GM21619 (cell line): ENCODE data around the gene BDNF.
"Not testable (repeated sequence)": the region's sequence is repeated elsewhere in the genome, so short reads cannot be mapped to it uniquely, and the experiment has no call there.

Experiments
- ATAC-seq: cut with Tn5 transposase; IDR thresholded peaks from one replicate; pipeline ENCODE4 v1.9.1; 2021; ENCODE audit not compliant: unreplicated experiment

The BDNF gene

DNA sequence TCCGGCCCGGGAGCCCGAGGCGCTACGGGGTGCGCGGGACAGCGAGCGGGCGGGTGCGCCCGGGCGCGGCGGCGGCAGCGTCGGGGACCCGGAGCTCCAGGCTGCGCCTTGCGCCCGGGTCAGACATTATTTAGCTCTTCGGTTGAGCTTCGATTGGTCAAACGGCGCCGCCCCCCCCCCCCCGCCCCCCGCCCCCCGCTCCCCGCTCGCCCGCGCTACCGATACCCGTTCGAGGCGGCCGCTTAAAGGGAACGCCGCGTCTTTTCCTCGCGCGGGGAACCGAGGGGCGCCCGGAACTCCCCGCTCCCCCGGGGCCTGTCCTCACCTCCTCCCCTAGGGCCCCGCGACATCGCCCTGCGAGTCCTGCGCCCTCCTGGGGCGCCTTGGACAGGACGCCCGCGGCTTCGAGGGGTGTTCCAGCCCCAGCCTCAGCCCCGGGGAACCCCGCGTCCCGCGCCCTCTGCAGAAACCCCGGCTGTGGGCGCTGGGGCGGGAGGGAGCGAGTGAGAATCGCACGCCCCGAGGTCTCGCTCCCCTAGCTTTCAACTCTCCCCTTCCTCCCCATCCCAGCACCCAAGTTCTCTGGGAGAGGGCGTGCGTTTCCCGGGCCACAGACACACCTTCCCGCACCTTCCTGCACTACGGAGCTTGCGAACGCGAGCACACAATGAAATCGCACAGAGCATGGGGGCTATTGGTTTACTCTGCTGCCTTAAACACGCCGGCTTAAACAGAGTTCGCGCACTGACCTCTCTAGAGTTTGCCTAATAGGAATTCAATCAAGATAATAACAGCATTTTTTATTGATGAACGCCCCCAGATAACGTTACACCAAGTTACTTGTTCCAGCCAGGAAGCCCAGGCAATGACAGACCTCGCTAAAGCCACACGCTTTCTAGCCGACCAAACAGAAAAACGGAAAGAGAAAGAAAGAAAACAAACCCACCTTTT is at the start of gene BDNF:
TSS of gene BDNF (minus strand) at position 105 of the 951 bp plus-strand sequence. CDS start 41,891 bp downstream, outside the sequence.
- peak; percentile 35 for ATAC-seq

DNA sequence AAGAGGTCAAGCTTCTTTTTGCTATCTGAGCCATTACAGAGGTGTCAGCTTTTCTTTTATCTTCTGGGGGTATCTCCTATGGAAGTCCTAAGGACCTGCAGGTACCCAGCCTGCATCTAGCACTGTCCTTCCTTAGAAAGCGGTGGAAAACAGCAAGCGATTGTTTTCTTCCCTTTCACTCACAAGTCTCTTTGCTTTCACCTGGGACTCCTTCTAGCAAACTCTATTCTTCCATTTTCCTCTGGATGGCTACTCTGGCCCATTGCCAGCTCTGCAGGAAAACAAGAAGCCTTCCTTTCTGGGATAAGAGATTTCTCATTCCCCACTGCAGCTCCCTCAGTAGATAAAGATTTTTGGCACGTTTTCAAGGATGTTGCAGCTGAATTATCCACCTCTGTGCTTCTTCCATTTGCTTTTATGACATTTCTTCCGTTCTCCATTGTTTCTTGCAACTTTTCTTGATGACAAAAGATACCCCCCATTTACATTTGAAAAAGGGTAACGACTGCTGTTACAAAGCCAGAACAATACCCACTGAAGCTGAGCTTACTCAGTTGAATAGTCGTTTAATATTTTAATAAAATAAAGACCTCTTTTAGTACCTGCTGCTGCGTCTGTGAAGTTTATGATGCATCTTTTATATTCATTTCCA is 40.2 kb upstream of the BDNF start:
- ATAC-seq, result no peak

DNA sequence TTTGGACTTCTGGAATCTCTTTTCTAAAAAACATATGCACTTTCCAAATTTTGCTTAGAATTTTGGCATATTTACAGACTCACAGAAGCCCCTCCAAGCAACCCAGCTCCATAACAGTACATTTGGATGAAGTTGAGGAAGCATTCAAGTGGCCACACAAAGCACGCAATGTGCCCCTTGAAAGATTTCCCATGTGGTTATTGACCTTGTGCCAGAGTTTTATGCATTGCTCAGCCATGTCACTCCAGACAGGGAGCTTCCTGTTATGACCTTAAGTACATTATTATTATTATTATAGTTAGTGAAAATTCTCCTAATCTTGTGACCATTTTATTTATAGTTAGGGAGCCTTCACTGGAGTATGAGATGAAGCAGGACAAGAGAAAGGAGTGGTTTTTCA is 35.0 kb upstream of the BDNF start:
- no peak for ATAC-seq

DNA sequence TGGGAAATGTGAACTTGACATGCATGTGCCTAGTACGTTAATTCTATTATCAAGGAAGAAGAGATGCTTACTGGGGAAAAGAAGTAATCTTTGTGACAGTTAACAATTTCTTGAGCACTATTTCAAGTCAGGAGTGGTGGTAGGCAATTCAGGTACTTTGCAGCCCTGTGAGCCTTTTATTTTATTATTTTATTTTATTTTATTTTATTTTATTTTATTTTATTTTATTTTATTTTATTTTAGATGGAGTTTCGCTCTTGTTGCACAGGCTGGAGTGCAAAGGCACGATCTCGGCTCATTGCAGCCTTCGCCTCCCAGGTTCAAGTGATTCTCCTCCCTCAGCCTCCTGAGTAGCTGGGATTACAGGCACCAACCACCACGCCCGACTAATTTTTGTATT is 31.5 kb upstream of the BDNF start:
- ATAC-seq, result not testable (repeated sequence)

DNA sequence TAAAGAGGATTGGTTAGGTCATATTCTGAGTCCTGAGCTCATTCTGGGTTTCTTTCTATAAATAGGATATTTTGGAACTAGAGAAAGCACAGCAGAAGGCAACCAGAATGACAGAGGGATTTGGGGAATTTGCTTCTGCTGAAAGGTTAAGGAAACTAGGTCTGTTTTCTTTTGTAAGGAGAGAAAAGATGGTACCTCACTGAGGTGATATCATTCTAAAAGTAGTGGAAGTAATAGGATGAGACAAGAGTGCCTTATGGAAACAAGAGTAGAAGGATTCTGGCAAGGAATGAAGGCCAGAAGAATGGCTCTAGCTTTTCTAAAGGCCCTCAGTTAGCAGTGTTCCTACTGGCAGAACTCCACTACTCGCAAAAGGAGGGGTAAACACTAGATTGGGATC is 26.7 kb upstream of the BDNF start:
- ATAC-seq, result no peak

DNA sequence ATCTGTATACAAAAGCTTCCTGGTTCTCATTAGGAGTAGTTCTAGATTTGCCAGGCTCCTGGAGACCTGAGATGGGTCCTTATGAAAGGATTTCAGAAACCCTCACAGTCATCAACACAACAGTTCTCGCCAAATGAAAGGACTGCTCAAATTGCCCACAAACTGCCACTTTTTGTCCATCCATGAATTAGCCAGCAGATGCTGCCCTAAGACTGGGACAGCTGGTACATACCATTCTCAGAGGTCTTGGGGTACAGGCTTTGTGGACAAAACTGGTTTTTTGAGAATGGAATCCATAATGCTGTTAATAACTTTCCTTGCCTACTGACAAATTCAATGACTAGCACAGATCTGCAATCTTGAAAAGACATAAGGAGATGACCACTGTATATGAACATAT is 23.4 kb upstream of the BDNF start:
- no peak for ATAC-seq

DNA sequence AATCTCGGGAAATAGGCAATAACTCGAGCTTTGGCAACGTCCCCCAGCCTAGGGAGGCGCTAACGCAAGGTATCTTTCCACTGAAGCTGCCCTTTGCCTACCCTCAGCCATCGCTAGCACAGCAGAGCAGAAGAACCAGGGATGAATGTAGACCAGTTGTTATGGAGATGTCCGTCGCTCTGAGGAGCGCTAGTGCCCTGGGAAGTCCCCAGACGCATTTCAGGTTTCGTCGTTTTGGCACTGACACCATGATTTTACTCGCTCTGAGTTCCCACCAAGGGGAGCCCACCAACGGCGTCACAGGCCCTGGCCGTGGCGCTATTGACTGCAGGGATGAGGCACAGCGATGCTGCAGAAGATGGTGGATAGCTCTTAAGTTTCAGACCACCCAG is 22.7 kb upstream of the BDNF start:
- ATAC-seq, result no peak

DNA sequence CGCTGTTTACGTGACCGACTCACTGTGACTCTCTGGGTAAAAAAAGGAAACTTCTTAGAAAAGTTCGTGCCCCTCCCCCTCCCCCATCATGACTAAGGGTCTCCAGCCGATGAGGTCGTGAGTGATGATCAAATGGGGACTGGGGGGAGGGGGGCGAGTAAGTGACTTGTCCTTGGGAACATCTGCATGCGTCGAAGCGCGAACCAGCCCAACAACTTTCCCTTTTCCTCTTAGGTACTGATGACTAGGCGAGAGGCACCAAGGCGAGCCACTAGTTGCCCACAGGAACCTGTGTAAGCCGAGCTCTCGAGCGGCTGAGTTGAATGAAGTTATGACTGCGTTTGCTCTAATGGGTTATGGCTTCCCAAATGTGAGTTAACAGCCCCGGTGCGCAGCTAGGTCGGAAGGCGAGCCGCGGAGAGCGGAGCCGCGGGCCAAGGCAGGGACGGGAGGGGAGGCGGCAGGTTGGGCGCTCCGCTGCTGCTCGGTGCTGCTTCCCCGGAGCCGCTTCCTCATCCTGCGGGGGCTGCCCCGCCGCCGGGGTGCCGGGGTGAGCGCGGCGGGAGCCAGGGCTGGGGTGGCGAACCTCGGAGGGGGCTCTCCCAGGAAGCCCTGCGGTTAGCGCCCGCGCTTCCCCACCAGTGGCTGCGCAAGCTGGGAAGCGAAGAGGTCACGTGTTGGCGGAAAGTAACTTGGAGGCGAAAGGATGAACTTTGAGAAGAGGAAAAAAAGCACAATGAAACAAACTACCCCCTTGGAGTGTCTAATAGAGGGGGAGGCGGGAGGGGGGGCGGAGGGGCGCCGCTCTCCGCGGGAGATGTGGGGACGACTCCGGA is 22.1 kb upstream of the BDNF start:
- ATAC-seq, result no peak

DNA sequence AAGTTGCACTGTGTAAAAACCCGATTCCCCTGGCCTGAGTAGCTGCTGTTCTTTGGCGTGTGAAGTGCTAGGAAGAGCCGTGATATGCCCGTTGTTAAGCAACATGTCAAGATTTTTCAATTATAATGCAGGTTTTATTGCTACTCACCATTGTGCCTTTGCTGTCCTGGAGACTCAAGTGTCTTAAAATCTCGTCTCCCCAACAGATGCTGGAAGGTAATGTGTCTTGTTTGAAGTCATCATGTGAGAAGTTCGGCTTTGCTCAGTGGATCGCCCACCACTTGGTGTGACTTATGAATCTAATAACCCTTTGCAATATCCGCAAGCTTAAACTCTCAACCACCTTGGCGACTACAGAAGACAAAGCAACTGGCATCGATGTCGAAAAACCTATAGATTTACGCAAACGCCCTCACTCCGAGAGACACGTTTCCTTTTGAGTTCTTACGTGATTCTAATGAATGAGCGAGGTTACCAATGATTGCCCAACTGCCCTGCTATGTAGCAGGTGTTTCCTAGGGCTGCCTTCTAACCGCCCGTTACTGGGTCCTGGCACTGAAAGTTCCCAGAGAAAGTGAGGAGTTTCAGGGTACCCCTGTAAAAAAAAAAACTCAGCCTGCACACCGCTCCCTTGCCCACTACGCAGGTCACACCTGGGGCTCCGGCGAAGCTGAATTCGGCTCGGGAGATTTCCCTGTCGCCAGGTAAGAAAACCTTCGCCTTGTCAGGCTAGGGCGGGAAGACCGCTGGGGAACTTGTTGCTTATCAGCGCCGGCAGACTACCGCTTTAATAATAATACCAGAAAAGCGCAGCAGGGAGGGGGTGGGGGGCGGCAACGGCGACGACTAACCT is 21.2 kb upstream of the BDNF start:
- no peak for ATAC-seq

DNA sequence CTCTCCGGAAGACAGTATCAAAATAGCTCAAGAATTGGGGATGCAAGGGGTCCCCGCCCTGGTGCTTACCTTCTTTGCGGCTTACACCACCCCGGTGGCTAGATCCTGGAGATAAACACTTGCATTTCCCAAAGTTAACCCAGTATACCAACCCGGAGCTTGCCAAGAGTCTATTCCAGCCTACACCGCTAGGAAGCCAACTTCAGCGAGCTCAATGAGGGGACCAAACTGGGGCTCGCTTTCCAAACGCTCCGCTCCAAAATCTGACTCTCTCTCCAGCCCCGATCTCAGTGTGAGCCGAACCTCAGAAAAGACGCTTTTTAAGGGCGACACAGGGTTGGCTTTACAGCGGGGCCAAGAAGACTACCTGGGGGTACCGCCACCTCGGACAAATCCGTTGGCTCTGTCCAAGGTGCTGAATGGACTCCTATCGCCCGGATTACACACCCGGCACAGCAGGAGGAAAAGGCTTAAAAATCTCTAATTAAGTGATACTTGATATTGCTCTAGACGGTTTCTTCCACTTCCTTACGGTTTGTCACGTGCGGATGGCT is 20.1 kb upstream of the BDNF start:
- ATAC-seq, result no peak

DNA sequence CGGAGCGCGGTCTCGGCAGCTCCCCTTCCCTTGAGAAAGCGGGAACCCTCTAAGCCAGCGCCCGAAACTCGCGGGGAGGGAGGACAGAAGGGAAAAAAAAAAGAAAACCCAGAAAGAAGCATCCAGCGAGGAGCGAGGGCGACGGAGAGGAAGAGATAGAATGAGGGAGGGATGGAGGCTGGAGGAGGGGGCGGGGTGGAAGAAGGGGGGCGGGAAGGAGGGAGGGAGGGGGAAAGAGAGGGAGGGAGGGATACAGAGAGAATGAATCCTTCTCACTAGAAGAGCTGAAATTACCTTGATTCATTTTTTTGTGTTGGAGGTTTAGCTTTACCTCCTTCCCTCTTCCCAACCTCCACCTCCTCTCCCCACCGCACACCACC is 19.3 kb upstream of the BDNF start:
- no peak for ATAC-seq

DNA sequence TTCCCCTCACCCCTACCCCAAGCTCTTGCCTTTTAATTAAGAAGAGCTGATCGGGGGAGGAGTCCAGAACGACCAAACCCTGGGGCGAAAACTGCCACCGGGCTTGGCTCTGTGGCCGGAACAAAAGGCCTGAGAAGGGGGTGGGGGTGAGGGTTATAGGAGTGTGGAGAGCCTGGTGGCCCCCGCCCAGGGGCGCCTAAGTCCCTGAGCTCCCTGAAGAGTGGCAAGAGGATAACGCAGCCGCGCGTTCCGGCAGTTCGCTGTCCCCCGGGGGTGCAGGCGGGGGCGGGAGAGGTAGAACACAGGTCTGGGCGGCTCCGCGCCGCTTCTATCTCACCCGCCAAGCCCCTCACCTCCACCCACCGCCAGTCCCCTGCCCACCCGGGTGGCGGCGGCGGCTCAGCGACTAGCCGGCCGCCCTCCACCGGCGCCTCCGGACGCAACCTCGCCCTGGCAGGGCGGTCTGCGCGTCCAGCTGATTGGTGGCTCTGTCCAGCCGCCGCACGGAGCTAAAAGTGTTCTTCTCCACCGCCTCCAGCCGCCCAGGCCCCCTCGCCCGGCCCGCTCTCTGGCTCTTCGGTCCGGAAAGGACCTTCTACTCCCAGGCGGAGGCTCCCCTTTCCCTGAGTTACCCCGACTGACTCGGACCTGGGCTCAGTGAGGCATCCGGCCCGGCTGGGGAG is 18.7 kb upstream of the BDNF start:
- no peak for ATAC-seq

DNA sequence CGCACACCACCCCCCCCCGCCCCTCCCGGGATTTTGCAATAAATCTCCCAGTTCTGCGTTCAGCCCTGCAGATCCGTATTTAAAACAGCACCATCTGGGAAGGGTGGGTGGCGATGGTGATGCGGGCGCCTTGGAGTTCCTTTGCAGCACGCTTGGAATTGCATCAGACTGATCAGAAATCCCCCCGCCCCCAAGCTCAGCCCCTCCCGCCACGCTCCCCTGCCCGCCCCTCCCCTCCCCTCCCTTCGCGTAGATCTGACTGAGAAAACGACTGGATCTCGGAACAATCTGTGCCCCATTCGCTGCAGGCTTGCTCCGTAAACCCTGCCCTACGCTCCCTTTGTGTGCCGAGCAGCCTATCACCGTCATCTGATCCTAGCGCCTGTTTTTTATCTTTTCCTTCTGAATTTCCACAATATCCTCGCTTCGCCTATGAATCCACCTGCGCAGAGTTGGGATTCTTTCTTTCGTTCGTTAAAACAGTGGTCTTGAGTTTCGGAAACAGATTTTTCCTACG is 18.1 kb upstream of the BDNF start:
- ATAC-seq, result no peak

DNA sequence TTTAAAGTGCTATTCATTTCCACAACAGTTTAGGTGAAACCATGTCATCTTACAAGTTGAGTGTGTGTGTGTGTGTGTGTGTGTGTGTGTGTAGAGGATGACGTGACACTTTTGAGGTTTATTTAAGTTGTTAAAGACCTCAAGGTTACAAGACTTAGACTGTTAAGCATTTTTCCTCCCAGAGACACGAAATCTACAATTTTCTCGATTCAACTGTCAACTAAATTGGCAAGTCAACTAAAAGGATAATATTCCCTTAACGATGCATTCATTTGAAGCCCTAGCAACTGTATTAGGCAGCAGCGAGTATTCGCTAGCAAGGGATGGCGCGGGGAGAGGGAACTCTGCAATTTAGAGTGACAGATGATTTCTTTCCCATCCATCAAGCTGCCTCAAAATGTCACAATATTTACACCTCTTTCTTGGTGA is 17.6 kb upstream of the BDNF start:
- no peak for ATAC-seq

DNA sequence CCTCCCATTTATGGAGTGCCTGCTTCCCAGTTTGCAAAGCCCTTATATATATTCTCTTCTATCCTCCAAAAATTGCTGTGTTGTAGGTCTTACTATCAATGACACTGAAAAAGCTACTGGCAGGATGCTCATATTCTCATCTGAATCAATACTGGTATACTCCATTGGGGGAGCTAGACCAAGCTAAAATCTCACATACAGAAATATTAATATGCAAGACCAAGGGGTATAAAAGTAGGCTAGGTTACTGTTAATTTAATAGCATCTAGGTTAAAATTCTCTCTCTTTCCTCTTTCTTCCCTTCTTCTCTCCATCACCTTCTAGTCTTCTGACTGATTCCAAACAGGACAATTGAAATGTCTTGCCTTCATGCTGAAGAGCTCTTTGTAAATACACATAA is 17.1 kb upstream of the BDNF start:
- ATAC-seq, result no peak

DNA sequence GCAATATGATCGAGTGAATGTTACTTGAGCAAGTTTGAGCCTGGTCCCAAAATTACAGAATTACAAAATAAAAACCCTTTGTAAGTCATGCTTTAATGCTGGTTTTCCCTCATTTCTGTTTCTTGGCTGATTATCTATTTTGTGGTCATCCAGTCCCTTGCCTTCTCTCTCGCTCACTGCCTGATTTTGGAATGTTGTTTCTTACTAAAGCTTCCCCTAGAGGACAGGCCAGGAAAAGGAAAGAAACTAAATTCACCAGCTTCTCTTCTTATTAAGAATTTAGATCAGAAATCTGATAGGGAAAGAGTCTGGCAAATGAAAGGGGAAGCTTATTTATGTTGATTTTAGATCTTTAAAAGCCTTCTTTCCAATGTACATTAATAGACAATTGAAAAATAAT is 16.6 kb upstream of the BDNF start:
- no peak for ATAC-seq

DNA sequence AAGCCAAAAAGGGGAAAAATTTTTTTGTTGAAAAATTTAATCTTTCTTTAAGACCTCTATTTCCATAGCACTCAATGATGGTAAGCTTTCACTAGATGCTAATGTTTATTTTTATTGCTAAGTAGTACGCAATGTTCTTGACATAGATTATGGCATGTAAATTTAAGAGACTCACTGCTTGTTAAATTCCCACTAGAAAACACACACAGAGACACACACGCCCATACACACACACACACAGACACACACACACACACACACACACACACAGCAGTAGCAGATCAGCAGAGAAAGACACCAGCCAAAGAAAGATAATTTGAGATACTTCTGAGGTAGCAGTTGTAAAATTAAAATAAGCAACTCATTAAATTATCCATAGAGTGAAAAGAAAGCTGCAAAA is 16.0 kb upstream of the BDNF start:
- ATAC-seq, result no peak

DNA sequence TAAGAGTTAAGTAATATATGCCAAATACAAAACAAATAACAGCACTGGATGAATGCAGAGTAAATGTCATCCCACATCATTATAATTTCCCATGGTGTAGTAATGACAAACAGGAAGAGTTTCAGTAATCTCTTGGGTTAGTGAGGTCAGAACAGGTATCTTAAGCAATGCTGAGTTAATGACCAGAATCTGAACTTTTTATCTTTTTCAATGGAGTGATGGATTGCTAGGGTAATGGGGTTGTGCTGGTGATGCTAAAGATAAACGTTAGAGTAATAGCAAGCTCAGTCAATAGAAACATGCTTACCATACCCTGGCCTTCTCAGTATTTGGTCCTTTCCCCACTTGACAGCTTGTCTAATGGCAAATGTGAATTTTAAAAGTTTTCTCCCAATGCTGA is 11.5 kb upstream of the BDNF start:
- no peak for ATAC-seq

DNA sequence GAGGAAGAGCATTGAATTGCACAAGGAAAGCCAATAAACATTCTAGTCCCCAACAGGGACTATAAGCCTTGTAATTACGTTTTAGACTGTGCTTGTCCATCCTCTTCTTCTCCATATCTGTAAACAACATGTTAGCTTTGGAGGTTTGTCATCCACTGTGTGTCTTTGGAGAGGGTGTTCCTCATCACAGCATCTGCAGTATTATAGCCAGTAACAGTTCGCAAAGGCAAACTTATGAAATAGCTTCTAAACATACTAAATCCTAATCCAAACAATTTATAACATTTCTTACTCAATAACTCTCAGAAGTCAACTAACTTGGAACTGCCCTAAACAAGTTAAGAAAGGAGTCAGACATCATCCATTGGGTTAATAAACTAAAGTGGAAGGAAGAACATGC is 10.3 kb upstream of the BDNF start:
- no peak for ATAC-seq

DNA sequence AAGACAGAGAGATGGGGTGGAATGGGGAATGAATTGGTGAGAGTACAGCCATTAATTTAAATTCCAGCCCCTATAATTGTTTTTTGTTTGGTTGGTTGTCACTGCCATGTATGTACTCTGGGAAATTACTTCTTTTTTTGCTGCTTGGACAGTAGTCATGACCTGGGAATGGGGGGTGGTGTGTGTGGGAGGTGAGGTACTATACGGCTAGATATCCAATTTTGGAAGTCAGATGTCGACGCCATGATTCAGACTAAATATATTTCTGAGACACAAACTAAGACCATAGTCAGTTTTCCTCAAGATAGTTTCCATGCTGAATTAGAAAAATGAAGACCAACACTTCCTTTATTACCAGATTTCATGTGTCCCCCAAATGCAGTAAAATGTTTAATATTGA is 7.4 kb upstream of the BDNF start:
- ATAC-seq, result no peak
